Colonic mucosa (tissue), 4 donors: Measurements from ENCODE around the gene NTM. TPM values are rescaled to one million over a fixed set of nuclear protein-coding genes. Genes with fewer than 3 reads are reported as not detected.

Source experiments
- DNase-seq: peaks from one replicate; pipeline ENCODE4 v3.0.0-alpha.2; 2020
- H3K27ac ChIP-seq: fragments of 200-600 bp; one replicate; pipeline ENCODE4 v1.8.0; 2021
- H3K27me3 ChIP-seq: fragments of 200-600 bp; one replicate; pipeline ENCODE4 v1.8.0; 2021
- H3K36me3 ChIP-seq: fragments of 200-600 bp; one replicate; pipeline ENCODE4 v1.8.0; 2021
- H3K4me1 ChIP-seq: fragments of 200-600 bp; one replicate; pipeline ENCODE4 v1.8.0; 2021; ENCODE audit warnings: mild to moderate bottlenecking
- H3K4me3 ChIP-seq: fragments of 200-600 bp; one replicate; pipeline ENCODE4 v1.8.0; 2021
- H3K9ac ChIP-seq, 2 donors: one replicate each; pipeline ENCODE4 v1.7.0; 2013; ENCODE audit warnings: control low read depth in 2 of 2, low read depth in 2 of 2, low read length in 2 of 2
- H3K9me3 ChIP-seq: fragments of 200-600 bp; one replicate; pipeline ENCODE4 v1.8.0; 2021
- intact Hi-C: fragments of 100-400 bp; cut with DNase I; formaldehyde crosslinking; loops from one replicate; pipeline ENCODE4 v1.14.1; 2022
- total RNA-seq, 2 donors: library from RNA; stranded (reverse); fragmentation: NEBNext Ultra II Directional in 1 of 2; extraction: Animal tissue kit (Norgen Biotek cat#: 25700) in 1 of 2; gene quantifications; one replicate each; pipeline ENCODE4 v1.2.1, GENCODE V29; 2021
- TF ChIP-seq, protein P1 (sequence below): fragments of 200-600 bp; IDR thresholded peaks from one replicate; pipeline ENCODE4 v1.8.0; 2022; ENCODE audit warnings: antibody characterized with exemption, mild to moderate bottlenecking
- donor health status: healthy.
- donor health status: DM: no; HTN: no; CAD: no.
- donor health status: DM: no; HTN: no; CAD: no.

NTM gene
- total RNA-seq, 2 donors from 2014 or later: 1.6 to 2.8 TPM

DNA sequence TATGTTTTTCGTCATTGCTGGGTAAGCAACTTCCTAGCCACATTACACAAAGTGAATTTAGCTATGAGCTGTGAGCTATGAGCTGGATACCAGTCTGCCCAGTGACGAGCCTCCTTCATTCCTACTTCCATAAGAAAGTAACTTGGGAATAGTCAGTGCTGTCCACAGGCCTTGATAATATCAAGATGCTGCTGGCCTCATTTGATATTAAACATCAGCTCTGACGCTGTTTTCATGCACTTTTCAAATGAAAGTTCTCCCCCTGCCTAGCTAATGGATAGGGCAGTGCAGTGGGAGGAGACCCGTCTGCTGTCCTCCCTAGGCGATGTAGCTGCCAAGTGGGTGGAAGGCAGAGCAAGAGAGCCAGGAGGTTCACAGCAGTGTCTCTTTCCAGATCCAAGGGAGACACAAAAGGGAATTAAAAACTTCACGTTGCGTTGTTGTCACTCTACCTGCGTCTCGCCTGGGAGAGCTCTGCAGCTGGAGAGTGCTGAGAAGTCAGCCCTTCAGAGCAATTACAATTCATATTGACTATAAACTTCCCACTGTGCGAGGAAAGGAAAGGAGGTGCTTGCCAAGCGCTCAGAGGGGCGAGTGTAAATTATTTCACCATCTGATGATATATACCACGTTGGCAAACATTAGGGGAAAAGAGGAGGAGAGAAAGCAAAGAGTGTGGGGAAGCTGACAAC lies 861.4 kb downstream of the NTM start:
- no peaks in the 10 kb centered on the region for H3K9me3 ChIP-seq
- DNase-seq: no peak
- TF ChIP-seq, protein P1, sequence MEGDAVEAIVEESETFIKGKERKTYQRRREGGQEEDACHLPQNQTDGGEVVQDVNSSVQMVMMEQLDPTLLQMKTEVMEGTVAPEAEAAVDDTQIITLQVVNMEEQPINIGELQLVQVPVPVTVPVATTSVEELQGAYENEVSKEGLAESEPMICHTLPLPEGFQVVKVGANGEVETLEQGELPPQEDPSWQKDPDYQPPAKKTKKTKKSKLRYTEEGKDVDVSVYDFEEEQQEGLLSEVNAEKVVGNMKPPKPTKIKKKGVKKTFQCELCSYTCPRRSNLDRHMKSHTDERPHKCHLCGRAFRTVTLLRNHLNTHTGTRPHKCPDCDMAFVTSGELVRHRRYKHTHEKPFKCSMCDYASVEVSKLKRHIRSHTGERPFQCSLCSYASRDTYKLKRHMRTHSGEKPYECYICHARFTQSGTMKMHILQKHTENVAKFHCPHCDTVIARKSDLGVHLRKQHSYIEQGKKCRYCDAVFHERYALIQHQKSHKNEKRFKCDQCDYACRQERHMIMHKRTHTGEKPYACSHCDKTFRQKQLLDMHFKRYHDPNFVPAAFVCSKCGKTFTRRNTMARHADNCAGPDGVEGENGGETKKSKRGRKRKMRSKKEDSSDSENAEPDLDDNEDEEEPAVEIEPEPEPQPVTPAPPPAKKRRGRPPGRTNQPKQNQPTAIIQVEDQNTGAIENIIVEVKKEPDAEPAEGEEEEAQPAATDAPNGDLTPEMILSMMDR: no peak
- H3K27me3 ChIP-seq: no peaks in the 10 kb centered on the region
- no peak overlapping the region for H3K9ac ChIP-seq
- intact Hi-C loops: no loop called here
- no peak overlapping the region for H3K27ac ChIP-seq
- no peaks in the 10 kb centered on the region for H3K36me3 ChIP-seq
- no peaks in the 10 kb centered on the region for H3K4me1 ChIP-seq
- no peak overlapping the region for H3K4me3 ChIP-seq

DNA sequence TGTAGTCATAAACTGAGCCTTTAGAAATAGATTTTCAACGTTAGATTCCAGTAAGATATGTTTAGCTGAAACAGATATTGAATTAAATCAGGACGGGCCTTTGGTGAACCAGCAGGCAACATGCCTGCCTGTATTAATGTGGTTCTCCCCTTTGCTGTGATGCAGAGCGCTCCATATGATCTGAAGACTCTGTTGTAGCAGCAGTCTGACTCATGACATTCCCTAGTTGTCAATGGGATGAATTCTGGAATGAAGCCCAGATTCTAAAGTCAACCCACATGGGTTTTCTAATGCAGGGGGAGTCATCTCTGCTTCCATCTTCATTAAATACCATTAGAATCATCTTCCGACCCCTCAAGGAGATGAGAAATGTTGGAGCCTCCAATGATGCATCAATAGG lies 864.5 kb downstream of the NTM start:
- TF ChIP-seq, protein P1: no peak
- no peaks in the 10 kb centered on the region for H3K27me3 ChIP-seq
- no peak overlapping the region for H3K9ac ChIP-seq
- no peak overlapping the region for H3K4me3 ChIP-seq
- no peak for DNase-seq
- no peaks in the 10 kb centered on the region for H3K4me1 ChIP-seq
- H3K36me3 ChIP-seq: no peaks in the 10 kb centered on the region
- no peak overlapping the region for H3K27ac ChIP-seq
- intact Hi-C loops: no loop called here
- H3K9me3 ChIP-seq: no peaks in the 10 kb centered on the region

DNA sequence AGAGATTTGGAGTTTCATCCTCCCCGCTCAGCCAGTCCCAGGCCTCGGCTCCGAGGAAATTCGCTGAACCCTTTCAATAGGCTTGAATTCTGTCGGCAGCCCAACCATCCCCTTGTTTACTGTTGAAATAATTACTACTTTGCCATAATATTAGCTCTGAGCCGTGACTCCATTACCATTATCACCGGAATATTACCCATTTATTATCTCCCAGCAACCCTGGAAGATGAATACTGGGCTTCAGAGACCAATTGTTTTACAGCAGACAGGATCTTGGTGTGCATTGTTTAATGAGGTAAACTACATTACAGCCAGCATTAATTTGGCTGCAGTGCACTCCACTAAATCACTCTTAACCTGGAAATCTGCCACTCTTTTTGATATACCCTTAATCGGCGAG lies 867.4 kb downstream of the NTM start:
- TF ChIP-seq, protein P1: no peak
- no peak overlapping the region for H3K4me3 ChIP-seq
- no peak overlapping the region for H3K27ac ChIP-seq
- no peaks in the 10 kb centered on the region for H3K9me3 ChIP-seq
- DNase-seq: no peak
- no peaks in the 10 kb centered on the region for H3K27me3 ChIP-seq
- no peak overlapping the region for H3K9ac ChIP-seq
- intact Hi-C loops: no loop called here
- no peaks in the 10 kb centered on the region for H3K4me1 ChIP-seq
- H3K36me3 ChIP-seq: no peaks in the 10 kb centered on the region

DNA sequence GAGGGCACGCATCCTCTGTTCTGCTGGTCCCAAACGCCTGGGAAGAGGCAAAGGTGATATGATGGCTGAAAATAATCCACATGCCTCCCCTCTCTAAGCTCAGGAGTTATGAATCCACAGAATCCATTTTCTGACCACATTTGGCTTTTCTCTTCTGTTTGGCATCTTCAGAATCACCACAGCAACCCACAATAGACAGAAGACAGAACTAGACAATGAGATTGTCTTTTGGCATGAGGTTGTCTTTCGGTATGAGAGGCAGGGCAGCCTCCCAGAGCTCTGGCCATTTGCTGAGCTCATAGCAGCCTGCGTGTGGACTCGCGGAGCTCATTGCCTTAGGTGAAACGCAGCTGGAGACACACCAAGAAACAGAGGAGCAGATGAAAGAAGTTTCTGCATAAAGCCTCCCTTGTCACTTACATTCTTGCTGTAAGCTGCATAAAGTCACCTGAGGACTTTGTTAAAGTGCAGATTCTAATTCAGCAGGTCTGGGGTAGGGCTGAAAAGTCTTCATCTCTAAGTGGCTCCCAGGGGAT lies 868.0 kb downstream of the NTM start:
- Histone ChIP-seq H3K36me3 (no peaks in the 10 kb centered on the region), H3K9ac (no peak overlapping the region), H3K4me1 (no peaks in the 10 kb centered on the region), H3K4me3 (no peak overlapping the region), H3K27me3 (no peaks in the 10 kb centered on the region), H3K9me3 (no peaks in the 10 kb centered on the region), H3K27ac (no peak overlapping the region)
- TF ChIP-seq, protein P1: no peak
- intact Hi-C loops: no loop called here
- DNase-seq: no peak

DNA sequence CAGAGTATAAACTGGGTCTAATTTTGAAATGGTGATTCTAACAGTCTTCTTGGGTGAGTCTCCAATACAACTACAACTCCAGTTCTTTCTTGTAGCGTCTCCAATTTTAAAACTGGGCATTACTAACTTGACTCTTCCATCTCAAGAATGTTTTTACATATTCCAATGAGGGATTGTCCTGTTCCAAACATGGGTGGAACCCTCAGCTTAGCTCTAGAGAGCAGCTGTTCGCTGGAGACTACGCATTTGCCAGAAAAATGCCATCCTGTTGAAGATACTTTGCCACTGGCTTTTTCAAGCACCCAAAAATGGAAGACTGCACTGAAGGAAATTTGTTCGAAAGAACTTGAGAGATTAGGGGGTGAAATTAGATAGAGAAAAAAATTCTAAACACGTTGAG lies 870.0 kb downstream of the NTM start:
- TF ChIP-seq, protein P1: no peak
- intact Hi-C loops: no loop called here

More for the DNA sequence above, 870.0 kb downstream of the NTM start:
- no peak for DNase-seq
- H3K27ac ChIP-seq: no peak overlapping the region
- H3K4me1 ChIP-seq: no peaks in the 10 kb centered on the region
- no peaks in the 10 kb centered on the region for H3K36me3 ChIP-seq
- H3K4me3 ChIP-seq: no peak overlapping the region
- H3K27me3 ChIP-seq: no peaks in the 10 kb centered on the region
- no peak overlapping the region for H3K9ac ChIP-seq
- no peaks in the 10 kb centered on the region for H3K9me3 ChIP-seq
